RWPE1 (cell line): ENCODE measurements around the gene NXN.

Source experiments
- CTCF ChIA-PET: fragments of 350-600 bp; sonication (Branson Sonifier 250); formaldehyde crosslinking; extraction: SDS; loops from one replicate; lab custom pipeline; 2021; lab: Yijun Ruan, JAX
- POLR2A ChIA-PET: fragments of 400-600 bp; formaldehyde crosslinking; extraction: SDS; loops from one replicate; lab custom pipeline; 2020; ENCODE audit warnings: antibody characterized with exemption; ENCODE audit not compliant: low non-redundant PET; lab: Yijun Ruan, JAX
- DNase-seq: peaks from one replicate; pipeline ENCODE4 v3.0.0; 2012; ENCODE audit warnings: low spot score
- H3K27ac ChIP-seq: fragments of 450-650 bp; 2 replicates; pipeline ENCODE4 v1.5.1; 2017
- CTCF ChIP-seq: fragments of 450-650 bp; conservative IDR thresholded peaks from 2 replicates; pipeline ENCODE4 v1.5.1; 2017; ENCODE audit warnings: low read depth, mild to moderate bottlenecking

Gene NXN

GRCh38 chr17:851924-852323 lies 127.7 kb downstream of the NXN start:
- peak overlapping the region; percentile 59 for H3K27ac ChIP-seq
- DNase-seq: no peak
- CTCF ChIA-PET: no interaction called here
- POLR2A ChIA-PET: no interaction called here
- TF ChIP-seq CTCF: no peak

GRCh38 chr17:850851-851763 lies 128.5 kb downstream of the NXN start:
- ChIA-PET POLR2A (interaction anchor here (0.6 kb wide), 1 partner anchor 232 kb away, joined by 4 read pairs; no protein-coding TSS in a partner anchor), CTCF (no interaction called here)
- peak overlapping the region; percentile 59 for H3K27ac ChIP-seq
- TF ChIP-seq CTCF: no peak
- DNase-seq: no peak

- H3K27ac ChIP-seq: peak overlapping the region; percentile 59
- no peak for TF ChIP-seq CTCF
- POLR2A ChIA-PET: interaction anchor here (0.6 kb wide), 1 partner anchor 231 kb away, joined by 4 read pairs; no protein-coding TSS in a partner anchor
- CTCF ChIA-PET: no interaction called here
- no peak for DNase-seq
Measured at GRCh38 chr17:850086-850850, 129.3 kb downstream of the NXN start.

GRCh38 chr17:848402-848801 lies 131.2 kb downstream of the NXN start:
- TF ChIP-seq CTCF: no peak
- H3K27ac ChIP-seq: peak overlapping the region; percentile 22
- CTCF ChIA-PET: no interaction called here
- DNase-seq: no peak
- POLR2A ChIA-PET: no interaction called here

- CTCF ChIA-PET: interaction anchor here (0.6 kb wide), 1 partner anchor 94 kb away, joined by 6 read pairs; no protein-coding TSS in a partner anchor
- no peak overlapping the region for H3K27ac ChIP-seq
- DNase-seq: no peak
- TF ChIP-seq CTCF: no peak
- POLR2A ChIA-PET: no interaction called here
Measured at GRCh38 chr17:846901-847843, 132.4 kb downstream of the NXN start.

- no peak overlapping the region for H3K27ac ChIP-seq
- no peak for DNase-seq
- TF ChIP-seq CTCF: no peak
- ChIA-PET POLR2A (no interaction called here), CTCF (no interaction called here)
Measured at GRCh38 chr17:841313-841712, 138.3 kb downstream of the NXN start.
